ENCODE data around the gene LCN12. TPM values are rescaled to one million over a fixed set of nuclear protein-coding genes. Genes with fewer than 3 reads are reported as not detected.
A peak's percentile ranks its signal among the peaks of the same experiment; 100 is the strongest.

The LCN12 gene
- total RNA-seq, 1 donor from 2014 or later: 2.6 TPM

DNA sequence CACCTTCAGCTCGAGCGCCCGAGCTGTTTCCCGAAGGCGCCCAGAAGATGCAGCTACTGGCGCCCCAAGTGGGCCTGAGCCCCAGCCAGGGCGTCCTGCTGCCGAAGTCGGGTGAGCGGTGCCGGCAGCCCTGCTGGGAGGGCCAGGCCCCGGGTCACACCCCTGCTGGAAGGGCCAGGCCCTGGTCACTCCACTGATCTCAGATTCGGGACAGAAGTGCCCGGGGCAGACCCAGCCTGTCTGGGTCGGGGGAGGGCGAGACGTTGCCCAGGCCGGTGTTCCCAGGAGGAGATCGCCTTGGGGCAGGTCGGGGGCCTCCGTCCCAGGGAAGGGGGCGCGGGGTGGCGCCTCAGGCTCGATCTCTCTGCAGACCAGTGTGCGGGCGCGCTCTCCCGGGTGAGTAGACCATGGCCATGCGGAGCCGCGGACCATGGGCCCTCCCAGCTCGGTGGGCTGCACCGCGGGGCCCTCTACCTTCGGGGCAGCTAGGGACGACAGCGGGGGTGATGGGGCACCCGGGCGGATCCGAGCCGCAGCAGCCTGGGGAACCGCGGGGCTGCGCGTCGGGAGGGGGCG lies 33.0 kb downstream of the LCN12 start:
- ATAC-seq: no peak

GRCh38 chr9:136985853-136986252 lies 33.8 kb downstream of the LCN12 start:
- no peak for ATAC-seq
- H3K4me1 ChIP-seq: peaks cover 5% of the 10 kb centered on the region
- no peak overlapping the region for H3K4me3 ChIP-seq
- peaks cover 23% of the 10 kb centered on the region for H3K27me3 ChIP-seq
- TF ChIP-seq, protein P1, sequence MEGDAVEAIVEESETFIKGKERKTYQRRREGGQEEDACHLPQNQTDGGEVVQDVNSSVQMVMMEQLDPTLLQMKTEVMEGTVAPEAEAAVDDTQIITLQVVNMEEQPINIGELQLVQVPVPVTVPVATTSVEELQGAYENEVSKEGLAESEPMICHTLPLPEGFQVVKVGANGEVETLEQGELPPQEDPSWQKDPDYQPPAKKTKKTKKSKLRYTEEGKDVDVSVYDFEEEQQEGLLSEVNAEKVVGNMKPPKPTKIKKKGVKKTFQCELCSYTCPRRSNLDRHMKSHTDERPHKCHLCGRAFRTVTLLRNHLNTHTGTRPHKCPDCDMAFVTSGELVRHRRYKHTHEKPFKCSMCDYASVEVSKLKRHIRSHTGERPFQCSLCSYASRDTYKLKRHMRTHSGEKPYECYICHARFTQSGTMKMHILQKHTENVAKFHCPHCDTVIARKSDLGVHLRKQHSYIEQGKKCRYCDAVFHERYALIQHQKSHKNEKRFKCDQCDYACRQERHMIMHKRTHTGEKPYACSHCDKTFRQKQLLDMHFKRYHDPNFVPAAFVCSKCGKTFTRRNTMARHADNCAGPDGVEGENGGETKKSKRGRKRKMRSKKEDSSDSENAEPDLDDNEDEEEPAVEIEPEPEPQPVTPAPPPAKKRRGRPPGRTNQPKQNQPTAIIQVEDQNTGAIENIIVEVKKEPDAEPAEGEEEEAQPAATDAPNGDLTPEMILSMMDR (IDR thresholded peaks at IDR 0.05): no peak
- no peak overlapping the region for H3K27ac ChIP-seq
- H3K9me3 ChIP-seq: no peaks in the 10 kb centered on the region
- no peak for DNase-seq
- no peaks in the 10 kb centered on the region for H3K36me3 ChIP-seq
- intact Hi-C loops (cut with DNase I): no loop called here

More for the DNA sequence above, 33.0 kb downstream of the LCN12 start:
- no peak for DNase-seq
- Histone ChIP-seq H3K4me3 (no peak overlapping the region), H3K4me1 (peaks cover 5% of the 10 kb centered on the region), H3K27me3 (peaks cover 23% of the 10 kb centered on the region), H3K27ac (no peak overlapping the region), H3K36me3 (no peaks in the 10 kb centered on the region), H3K9me3 (no peaks in the 10 kb centered on the region)
- TF ChIP-seq, protein P1 (IDR thresholded peaks at IDR 0.05): no peak
- intact Hi-C loops (cut with DNase I): no loop called here

DNA sequence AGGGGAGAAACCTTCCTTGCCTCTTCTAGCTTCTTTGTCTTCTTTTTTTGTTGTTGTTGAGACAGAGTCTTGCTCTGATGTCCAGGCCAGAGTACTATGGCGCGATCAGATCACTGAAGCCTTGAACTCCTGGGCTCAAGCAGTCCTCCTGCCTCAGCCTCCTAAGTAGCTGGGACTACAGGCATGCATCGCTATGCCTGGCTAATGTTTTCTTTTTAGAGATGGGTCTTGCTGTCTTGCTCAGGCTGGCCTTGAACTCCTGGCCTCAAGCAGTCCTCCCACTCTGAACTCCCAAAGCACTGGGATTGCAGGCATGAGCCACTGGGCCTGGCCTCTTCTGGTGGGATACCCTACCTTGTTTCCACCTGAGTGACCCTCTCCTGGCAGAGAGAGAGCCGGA lies 36.8 kb downstream of the LCN12 start:
- Histone ChIP-seq H3K27ac (no peak overlapping the region), H3K36me3 (peaks cover 2% of the 10 kb centered on the region), H3K9me3 (no peaks in the 10 kb centered on the region), H3K4me1 (peaks cover 12% of the 10 kb centered on the region), H3K4me3 (no peak overlapping the region), H3K27me3 (peaks cover 23% of the 10 kb centered on the region)
- TF ChIP-seq, protein P1 (IDR thresholded peaks at IDR 0.05): no peak
- no peak for ATAC-seq
- no peak for DNase-seq
- intact Hi-C loops (cut with DNase I): no loop called here

GRCh38 chr9:136990242-136990911 lies 38.3 kb downstream of the LCN12 start:
- intact Hi-C loops (cut with DNase I): no loop called here
- Histone ChIP-seq H3K27ac (no peak overlapping the region), H3K9me3 (no peaks in the 10 kb centered on the region), H3K4me1 (peaks cover 24% of the 10 kb centered on the region), H3K4me3 (no peak overlapping the region), H3K36me3 (peaks cover 13% of the 10 kb centered on the region), H3K27me3 (peaks cover 11% of the 10 kb centered on the region)
- ATAC-seq (no peak), DNase-seq (no peak)
- TF ChIP-seq, protein P1 (IDR thresholded peaks at IDR 0.05): no peak

- peak within 1 kb of the TSS; percentile 85 for H3K27ac ChIP-seq
- peak within 1 kb of the TSS; percentile 84 for H3K4me3 ChIP-seq
- H3K27me3 ChIP-seq: no peaks in the 10 kb centered on the region
- DNase-seq (peak; percentile 98), ATAC-seq (peak; percentile 88)
- H3K4me1 ChIP-seq: peaks cover 41% of the 10 kb centered on the region
- H3K9me3 ChIP-seq: no peaks in the 10 kb centered on the region
- intact Hi-C loops (cut with DNase I): no loop called here
- peaks cover 13% of the 10 kb centered on the region for H3K36me3 ChIP-seq
- TF ChIP-seq, protein P1 (IDR thresholded peaks at IDR 0.05): no peak
Observed at GRCh38 chr9:136991993-136992818, 40.1 kb downstream of the LCN12 start, which contains the start of gene PAXX. TSS of gene PAXX (plus strand) at chr9:136992422. CDS start at chr9:136992444, 22 bp downstream.
